Fibroblast of villous mesenchyme (primary cell): ENCODE results near the gene IL12RB1. TPM values are rescaled to one million over a fixed set of nuclear protein-coding genes. Genes with fewer than 3 reads are reported as not detected.
A peak's percentile ranks its signal among the peaks of the same experiment; 100 is the strongest.

ENCODE experiments used
- DNase-seq: peaks from one replicate; pipeline ENCODE4 v3.0.0-alpha.2; 2010; ENCODE audit warnings: low read depth
- H3K4me3 ChIP-seq: 2 replicates; pipeline ENCODE4 v1.5.1; 2011; ENCODE audit warnings: low read depth, mild to moderate bottlenecking, low read length
- total RNA-seq: library from RNA; depleted of rRNA; stranded (reverse); fragments of >200 nt; gene quantifications from 2 replicates; pipeline ENCODE4 v1.2.3, GENCODE V29; 2012
- TF ChIP-seq, protein P1 (sequence below): IDR thresholded peaks from 2 replicates; pipeline ENCODE4 v1.5.1; 2012; ENCODE audit warnings: low read depth, mild to moderate bottlenecking, low read length; ENCODE audit not compliant: insufficient read depth

Gene IL12RB1
- 0.64 and 1.3 TPM in 2 replicates for total RNA-seq

DNA sequence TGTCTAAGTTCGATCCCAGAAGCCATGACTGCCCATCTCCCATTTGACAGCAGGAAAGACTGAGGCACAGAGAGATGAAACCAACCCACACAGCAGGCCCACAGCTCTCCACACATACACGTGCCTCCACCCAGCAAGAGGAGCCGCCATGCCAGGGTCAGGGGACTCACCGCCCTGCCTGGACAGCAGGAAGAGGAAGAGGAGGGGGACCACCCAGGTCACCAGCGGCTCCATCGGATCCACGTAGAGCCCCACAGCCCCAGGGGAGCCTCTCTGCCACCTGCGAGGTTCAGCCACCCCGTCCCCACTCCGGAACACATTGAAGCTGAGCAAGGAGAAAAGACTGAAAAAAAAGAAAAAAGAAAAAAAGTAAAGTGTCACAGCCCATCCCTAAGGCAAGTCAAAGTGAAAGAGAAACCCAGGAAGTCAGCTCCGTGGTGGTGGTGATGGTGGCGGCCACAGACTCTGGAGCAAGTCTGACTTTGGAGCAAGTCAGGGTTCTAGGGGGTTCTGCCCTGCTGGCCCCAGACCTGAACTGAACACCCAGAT lies at the start of gene IL12RB1:
Gene IL12RB1, minus strand, starts transcription at position 345 of the 549 bp plus-strand sequence. Its CDS starts 111 bp downstream, at position 234.
- TF ChIP-seq, protein P1, sequence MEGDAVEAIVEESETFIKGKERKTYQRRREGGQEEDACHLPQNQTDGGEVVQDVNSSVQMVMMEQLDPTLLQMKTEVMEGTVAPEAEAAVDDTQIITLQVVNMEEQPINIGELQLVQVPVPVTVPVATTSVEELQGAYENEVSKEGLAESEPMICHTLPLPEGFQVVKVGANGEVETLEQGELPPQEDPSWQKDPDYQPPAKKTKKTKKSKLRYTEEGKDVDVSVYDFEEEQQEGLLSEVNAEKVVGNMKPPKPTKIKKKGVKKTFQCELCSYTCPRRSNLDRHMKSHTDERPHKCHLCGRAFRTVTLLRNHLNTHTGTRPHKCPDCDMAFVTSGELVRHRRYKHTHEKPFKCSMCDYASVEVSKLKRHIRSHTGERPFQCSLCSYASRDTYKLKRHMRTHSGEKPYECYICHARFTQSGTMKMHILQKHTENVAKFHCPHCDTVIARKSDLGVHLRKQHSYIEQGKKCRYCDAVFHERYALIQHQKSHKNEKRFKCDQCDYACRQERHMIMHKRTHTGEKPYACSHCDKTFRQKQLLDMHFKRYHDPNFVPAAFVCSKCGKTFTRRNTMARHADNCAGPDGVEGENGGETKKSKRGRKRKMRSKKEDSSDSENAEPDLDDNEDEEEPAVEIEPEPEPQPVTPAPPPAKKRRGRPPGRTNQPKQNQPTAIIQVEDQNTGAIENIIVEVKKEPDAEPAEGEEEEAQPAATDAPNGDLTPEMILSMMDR: no peak
- DNase-seq: peak; percentile 36
- H3K4me3 ChIP-seq: peak within 1 kb of the TSS; percentile 47

DNA sequence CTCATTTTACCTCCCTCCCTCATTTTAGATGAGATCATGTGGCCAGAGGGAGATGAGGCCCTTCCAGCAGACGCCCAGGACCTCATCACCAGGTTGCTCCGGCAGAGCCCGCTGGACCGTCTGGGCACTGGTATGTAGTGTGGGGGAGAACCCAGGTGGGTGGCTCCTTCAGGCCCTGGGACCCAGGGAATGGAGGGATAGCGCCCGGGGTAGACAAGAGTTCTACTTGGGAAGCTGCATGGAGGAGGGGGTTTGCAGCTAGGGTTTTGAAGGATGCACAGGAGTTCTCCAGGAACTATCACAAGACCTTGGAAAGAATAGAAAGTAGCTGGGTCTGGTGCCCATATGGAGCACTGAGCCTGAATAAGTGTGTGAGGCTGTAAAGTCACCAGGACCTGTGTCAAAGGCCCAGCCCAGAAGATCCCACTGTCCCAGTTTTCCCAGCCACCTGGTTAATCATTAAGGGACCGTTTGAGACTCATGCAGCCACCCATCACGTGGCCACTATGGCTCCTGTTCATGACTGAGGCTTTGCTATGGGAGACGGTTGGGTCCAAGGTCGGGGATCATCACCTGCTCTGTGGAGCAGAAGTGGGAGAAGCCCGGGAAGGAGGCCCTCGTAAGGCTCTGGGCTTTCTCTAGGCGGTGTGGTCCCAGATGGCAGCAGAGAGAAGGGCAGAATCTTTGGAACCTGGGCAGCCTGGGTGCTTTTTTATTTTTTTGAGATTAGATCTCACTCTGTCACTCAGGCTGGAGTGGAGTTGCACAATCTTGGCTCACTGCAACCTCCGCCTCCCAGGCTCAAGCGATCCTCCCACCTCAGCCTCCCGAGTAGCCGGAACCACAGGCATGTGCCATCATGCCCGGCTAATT lies 49.2 kb upstream of the IL12RB1 start:
- H3K4me3 ChIP-seq: no peak overlapping the region
- TF ChIP-seq, protein P1: no peak

DNA sequence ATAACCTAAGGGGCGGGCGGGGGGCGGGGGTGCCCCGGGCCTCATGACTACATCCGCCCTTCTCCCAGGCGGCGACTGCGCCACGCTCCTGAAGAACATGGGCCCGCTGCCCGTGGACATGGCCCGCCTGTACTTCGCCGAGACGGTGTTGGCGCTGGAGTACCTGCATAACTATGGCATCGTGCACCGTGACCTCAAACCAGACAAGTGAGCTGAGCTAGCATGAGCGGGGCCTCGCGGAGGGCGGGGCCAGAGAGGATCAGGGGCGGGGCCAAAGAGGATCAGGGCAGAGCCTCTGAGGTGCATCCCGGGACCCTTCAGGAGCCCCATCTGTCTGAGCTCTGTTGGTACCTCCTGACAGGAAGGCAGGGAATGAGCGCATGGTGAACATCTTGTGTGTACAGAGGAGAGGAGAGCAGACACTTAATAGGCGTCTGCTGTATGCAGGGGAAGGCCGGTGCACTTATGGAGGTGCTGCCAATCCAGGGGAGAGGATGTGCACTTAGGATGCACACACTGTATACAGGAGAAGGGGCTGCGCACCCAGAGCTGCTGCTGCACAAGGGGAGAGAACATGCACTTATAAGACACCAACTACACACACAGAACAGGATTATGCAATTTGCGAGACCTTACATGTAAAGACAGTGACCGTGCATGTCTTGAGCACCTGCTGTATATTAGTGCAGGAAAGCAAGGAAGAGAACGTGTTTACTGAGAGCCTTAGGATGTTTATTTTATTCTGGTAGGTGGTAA lies 45.3 kb upstream of the IL12RB1 start:
- no peak overlapping the region for H3K4me3 ChIP-seq
- TF ChIP-seq, protein P1: no peak
- DNase-seq: no peak

More for the DNA sequence above, 49.2 kb upstream of the IL12RB1 start:
- DNase-seq: no peak

DNA sequence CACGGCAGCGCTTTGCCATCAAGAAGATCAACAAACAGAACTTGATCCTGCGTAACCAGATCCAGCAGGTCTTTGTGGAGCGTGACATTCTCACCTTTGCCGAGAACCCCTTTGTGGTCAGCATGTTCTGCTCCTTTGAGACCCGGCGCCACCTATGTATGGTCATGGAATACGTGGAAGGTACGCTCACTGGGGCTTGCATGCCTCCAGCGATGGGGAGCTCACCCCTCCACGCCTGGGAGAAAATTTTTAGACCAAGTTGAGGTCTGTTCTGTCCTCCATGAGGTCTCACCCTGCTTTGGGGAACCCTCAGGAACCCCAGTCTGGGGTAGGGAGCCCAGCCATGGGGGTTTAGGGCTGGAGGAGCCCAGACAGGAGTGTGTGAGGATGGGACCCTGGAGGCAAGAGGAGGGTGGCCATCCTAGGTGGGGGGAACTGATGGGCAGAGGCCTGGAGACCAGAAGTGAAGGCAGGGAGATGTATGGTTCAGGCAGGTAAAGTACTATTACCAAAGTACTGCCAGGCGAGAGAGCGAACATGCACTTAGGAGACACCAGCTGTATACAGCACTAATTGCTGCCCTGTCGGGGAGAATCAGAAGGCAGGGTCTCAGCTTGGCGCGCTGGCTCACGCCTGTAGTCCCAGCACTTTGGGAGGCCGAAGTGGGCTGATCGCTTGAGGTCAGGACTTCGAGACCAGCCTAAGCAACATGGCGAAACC lies 43.9 kb upstream of the IL12RB1 start:
- H3K4me3 ChIP-seq: no peak overlapping the region
- no peak for DNase-seq
- TF ChIP-seq, protein P1: no peak

DNA sequence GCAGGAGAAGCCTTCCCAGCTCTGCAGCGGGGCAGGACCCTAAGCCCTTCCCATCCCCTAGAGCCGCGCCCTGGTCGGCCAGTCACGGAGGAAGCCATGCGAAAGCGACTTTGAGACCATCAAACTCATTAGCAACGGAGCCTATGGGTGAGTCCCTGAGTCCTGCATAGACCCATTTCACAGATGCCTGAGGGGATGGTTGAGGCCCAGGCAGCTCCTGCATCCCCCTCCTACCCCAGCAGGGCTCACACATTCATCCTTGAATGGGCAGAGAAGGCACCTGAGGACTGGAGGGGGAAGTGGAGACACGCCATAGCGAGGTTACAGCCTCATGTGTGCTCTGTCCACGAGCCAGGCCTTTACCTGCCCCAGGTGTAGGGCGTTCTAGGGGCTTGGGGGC lies 42.1 kb upstream of the IL12RB1 start:
- TF ChIP-seq, protein P1: no peak
- H3K4me3 ChIP-seq: no peak overlapping the region
- no peak for DNase-seq

- TF ChIP-seq, protein P1: no peak
- no peak for DNase-seq
- H3K4me3 ChIP-seq: no peak overlapping the region
Observed at GRCh38 chr19:18128044-18128443, 41.3 kb upstream of the IL12RB1 start.
